Karpas-422 (cell line): ENCODE results near the gene TRAPPC3. TPM values are rescaled to one million over a fixed set of nuclear protein-coding genes. Genes with fewer than 3 reads are reported as not detected.

Experiments
- DNase-seq: peaks from one replicate; pipeline ENCODE4 v3.0.0-alpha.2; 2015
- H2AFZ ChIP-seq: fragments of 200-600 bp; sonication (generic); 2 replicates; pipeline ENCODE4 v1.6.1; 2014; ENCODE audit warnings: antibody characterized with exemption, low read length, mixed read lengths
- H3K27ac ChIP-seq: fragments of 200-600 bp; sonication (generic); 2 replicates; pipeline ENCODE4 v1.5.1; 2014; ENCODE audit warnings: mild to moderate bottlenecking, low read length, moderate library complexity
- H3K27me3 ChIP-seq: fragments of 200-600 bp; sonication (generic); 2 replicates; pipeline ENCODE4 v1.6.1; 2014; ENCODE audit warnings: low read length, mixed read lengths
- H3K36me3 ChIP-seq: fragments of 200-600 bp; sonication (generic); 2 replicates; pipeline ENCODE4 v1.6.1; 2014; ENCODE audit warnings: low read length, mixed read lengths; ENCODE audit not compliant: insufficient read depth
- H3K4me1 ChIP-seq: fragments of 200-600 bp; sonication (generic); 2 replicates; pipeline ENCODE4 v1.6.1; 2014; ENCODE audit warnings: mild to moderate bottlenecking, low read length, mixed read lengths
- H3K4me2 ChIP-seq: fragments of 200-600 bp; sonication (generic); 2 replicates; pipeline ENCODE4 v1.6.1; 2014; ENCODE audit warnings: low read length, low read depth, mild to moderate bottlenecking; ENCODE audit not compliant: poor library complexity, severe bottlenecking
- H3K4me3 ChIP-seq: fragments of 200-600 bp; sonication (generic); 2 replicates; pipeline ENCODE4 v1.5.1; 2014; ENCODE audit warnings: mild to moderate bottlenecking, antibody characterized with exemption, low read length, mixed read lengths
- H3K79me2 ChIP-seq: fragments of 200-600 bp; sonication (generic); 2 replicates; pipeline ENCODE4 v1.6.1; 2014; ENCODE audit warnings: mild to moderate bottlenecking, low read length, mixed read lengths
- H3K9ac ChIP-seq: fragments of 200-600 bp; sonication (generic); 2 replicates; pipeline ENCODE4 v1.6.0; 2014; ENCODE audit warnings: low read length
- H3K9me2 ChIP-seq: fragments of 200-600 bp; sonication (generic), shearing (Covaris generic); replicated peaks from 2 replicates; pipeline ENCODE4 v1.6.0; 2014; ENCODE audit warnings: mild to moderate bottlenecking, low read length, moderate library complexity; ENCODE audit not compliant: insufficient read depth
- H3K9me3 ChIP-seq: fragments of 300-700, 200-600 bp; sonication (generic); 2 replicates; pipeline ENCODE4 v1.6.1; 2014; ENCODE audit warnings: low read length, mixed read lengths
- H4K20me1 ChIP-seq: fragments of 200-600 bp; sonication (generic); 2 replicates; pipeline ENCODE4 v1.6.1; 2014; ENCODE audit warnings: mild to moderate bottlenecking, antibody characterized with exemption, low read length, low read depth; ENCODE audit not compliant: insufficient read depth
- total RNA-seq: library from RNA; depleted of rRNA; stranded (reverse); fragments of >200 nt; shearing (Covaris generic); gene quantifications from 2 replicates; pipeline ENCODE4 v1.2.3, GENCODE V29; 2014; ENCODE audit warnings: low replicate concordance

The TRAPPC3 gene
- total RNA-seq, 1 experiment from 2014 or later, result 46.7 TPM

DNA sequence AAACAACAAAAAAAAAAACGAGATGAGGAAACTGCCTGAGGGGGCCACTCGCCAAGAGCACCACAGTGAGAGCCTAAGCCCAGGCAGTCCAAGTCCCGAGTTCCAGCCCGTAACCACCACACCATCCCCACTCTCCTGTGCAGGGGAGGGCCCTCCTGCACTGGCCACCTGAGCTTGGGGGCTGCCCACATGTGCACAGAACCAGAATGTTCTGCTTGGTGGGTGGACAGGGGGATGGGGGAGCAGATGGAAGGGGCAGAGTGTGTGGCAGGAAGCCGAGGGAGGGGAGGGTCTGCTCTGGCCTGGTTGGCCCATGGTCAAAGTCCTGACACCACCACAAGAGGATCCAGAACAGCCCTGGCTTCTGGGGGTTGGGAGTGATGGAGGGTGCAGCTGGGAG, 43.0 kb downstream of the TRAPPC3 start:
- Histone ChIP-seq H3K4me3 (no peak overlapping the region), H4K20me1 (no peaks in the 10 kb centered on the region), H2AFZ (no peak overlapping the region), H3K9ac (no peak overlapping the region), H3K27me3 (no peaks in the 10 kb centered on the region), H3K9me2 (no peaks in the 10 kb centered on the region), H3K79me2 (no peaks in the 10 kb centered on the region), H3K9me3 (no peaks in the 10 kb centered on the region), H3K4me2 (no peak overlapping the region), H3K27ac (no peak overlapping the region), H3K36me3 (no peaks in the 10 kb centered on the region), H3K4me1 (no peaks in the 10 kb centered on the region)
- no peak for DNase-seq

DNA sequence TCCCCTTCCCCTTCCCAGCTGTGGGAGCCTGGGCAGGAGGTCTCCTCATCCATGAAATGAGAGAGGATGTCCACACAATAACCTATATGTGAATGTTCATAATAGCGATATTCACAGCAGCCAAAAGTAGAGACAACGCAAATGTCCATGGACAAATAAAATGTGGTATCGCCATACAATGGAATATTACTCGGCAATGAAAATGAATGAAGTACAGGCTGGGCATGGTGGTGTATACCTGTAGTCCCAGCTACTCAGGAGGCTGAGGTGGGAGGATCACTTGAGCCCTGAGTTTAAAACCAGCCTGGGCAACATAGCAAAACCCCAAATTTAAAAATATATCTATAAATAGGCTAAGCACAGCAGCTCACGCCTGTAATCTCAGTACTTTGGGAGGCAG, 47.7 kb downstream of the TRAPPC3 start:
- Histone ChIP-seq H3K27ac (no peak overlapping the region), H3K9ac (no peak overlapping the region), H3K79me2 (no peaks in the 10 kb centered on the region)

GRCh38 chr1:36100376-36100775, 48.9 kb downstream of the TRAPPC3 start:
- Histone ChIP-seq H3K4me1 (peaks cover 14% of the 10 kb centered on the region), H2AFZ (no peak overlapping the region), H4K20me1 (no peaks in the 10 kb centered on the region), H3K9ac (no peak overlapping the region), H3K9me2 (no peaks in the 10 kb centered on the region), H3K27ac (no peak overlapping the region), H3K4me3 (no peak overlapping the region), H3K9me3 (no peaks in the 10 kb centered on the region), H3K4me2 (no peak overlapping the region), H3K79me2 (no peaks in the 10 kb centered on the region), H3K27me3 (no peaks in the 10 kb centered on the region), H3K36me3 (peaks cover 5% of the 10 kb centered on the region; the same call in 1 of the 2 replicates)
- no peak for DNase-seq

More for the DNA sequence above, 47.7 kb downstream of the TRAPPC3 start:
- no peak for DNase-seq
- Histone ChIP-seq H4K20me1 (no peaks in the 10 kb centered on the region), H3K9me2 (no peaks in the 10 kb centered on the region), H3K4me3 (no peak overlapping the region), H2AFZ (no peak overlapping the region), H3K36me3 (no peaks in the 10 kb centered on the region), H3K4me2 (no peak overlapping the region), H3K27me3 (no peaks in the 10 kb centered on the region), H3K9me3 (no peaks in the 10 kb centered on the region), H3K4me1 (peaks cover 5% of the 10 kb centered on the region)

- no peaks in the 10 kb centered on the region for H3K9me2 ChIP-seq
- no peak overlapping the region for H2AFZ ChIP-seq
- H3K9ac ChIP-seq, result peak overlapping the region; percentile 8; the same call in 1 of the 2 replicates
- H3K4me1 ChIP-seq, result peaks cover 14% of the 10 kb centered on the region
- no peaks in the 10 kb centered on the region for H3K9me3 ChIP-seq
- no peaks in the 10 kb centered on the region for H3K79me2 ChIP-seq
- no peak overlapping the region for H3K4me2 ChIP-seq
- H3K27ac ChIP-seq, result no peak overlapping the region
- H3K27me3 ChIP-seq, result no peaks in the 10 kb centered on the region
- H3K36me3 ChIP-seq, result peaks cover 5% of the 10 kb centered on the region; the same call in 1 of the 2 replicates
- no peak overlapping the region for H3K4me3 ChIP-seq
- DNase-seq, result peak; percentile 92
- H4K20me1 ChIP-seq, result no peaks in the 10 kb centered on the region
Observed at GRCh38 chr1:36099681-36100341, 49.5 kb downstream of the TRAPPC3 start.

- H3K4me2 ChIP-seq, result no peak overlapping the region
- peak overlapping the region; percentile 8; the same call in 1 of the 2 replicates for H3K9ac ChIP-seq
- no peak overlapping the region for H3K27ac ChIP-seq
- no peaks in the 10 kb centered on the region for H3K27me3 ChIP-seq
- H3K79me2 ChIP-seq, result no peaks in the 10 kb centered on the region
- no peaks in the 10 kb centered on the region for H3K9me3 ChIP-seq
- H2AFZ ChIP-seq, result no peak overlapping the region
- H3K4me1 ChIP-seq, result peaks cover 14% of the 10 kb centered on the region
- DNase-seq, result no peak
- no peaks in the 10 kb centered on the region for H4K20me1 ChIP-seq
- no peak overlapping the region for H3K4me3 ChIP-seq
- H3K36me3 ChIP-seq, result peaks cover 5% of the 10 kb centered on the region; the same call in 1 of the 2 replicates
- H3K9me2 ChIP-seq, result no peaks in the 10 kb centered on the region
Observed at GRCh38 chr1:36098650-36099365, 50.5 kb downstream of the TRAPPC3 start.

DNA sequence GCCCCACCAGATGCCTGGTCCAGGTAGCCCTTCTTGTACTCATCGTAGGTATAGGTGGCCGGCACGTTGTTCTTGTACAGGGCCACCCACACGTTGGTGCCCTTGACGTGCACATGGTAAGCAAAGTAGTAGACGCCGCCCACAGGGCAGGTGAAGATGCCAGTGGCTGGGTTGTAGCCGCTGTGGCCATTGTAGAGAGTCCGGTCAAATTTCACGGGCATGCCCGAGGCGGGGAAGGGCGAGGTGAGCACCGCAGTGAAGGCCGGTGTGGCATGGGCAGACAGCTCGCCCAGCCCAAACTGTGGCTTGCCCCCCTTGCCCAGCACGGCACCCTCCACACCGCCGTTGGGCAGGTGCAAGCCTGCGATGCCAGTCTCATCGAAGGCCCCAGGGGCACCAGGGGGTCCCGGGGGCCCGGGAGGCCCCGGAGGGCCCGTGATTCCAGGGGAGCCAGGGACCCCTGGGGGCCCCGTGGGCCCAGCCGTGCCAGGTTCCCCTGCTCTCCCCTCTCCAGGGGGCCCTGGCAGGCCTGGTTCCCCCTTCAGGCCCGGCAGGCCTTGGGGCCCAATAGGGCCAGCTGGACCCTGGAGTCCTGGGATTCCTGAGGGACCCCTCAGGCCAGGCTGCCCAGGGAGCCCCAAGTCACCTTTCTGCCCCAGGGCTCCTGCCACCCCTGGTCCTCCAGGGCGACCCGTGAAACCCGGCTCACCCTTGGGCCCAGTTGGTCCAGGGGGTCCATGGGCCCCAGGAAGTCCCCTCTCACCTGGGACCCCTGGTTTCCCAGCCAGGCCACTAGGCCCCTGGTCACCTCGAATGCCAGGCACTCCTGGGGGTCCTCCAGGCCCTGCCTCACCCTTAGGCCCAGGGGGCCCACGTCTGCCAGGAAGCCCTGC, 51.3 kb downstream of the TRAPPC3 start:
- no peaks in the 10 kb centered on the region for H3K79me2 ChIP-seq
- DNase-seq, result no peak

DNA sequence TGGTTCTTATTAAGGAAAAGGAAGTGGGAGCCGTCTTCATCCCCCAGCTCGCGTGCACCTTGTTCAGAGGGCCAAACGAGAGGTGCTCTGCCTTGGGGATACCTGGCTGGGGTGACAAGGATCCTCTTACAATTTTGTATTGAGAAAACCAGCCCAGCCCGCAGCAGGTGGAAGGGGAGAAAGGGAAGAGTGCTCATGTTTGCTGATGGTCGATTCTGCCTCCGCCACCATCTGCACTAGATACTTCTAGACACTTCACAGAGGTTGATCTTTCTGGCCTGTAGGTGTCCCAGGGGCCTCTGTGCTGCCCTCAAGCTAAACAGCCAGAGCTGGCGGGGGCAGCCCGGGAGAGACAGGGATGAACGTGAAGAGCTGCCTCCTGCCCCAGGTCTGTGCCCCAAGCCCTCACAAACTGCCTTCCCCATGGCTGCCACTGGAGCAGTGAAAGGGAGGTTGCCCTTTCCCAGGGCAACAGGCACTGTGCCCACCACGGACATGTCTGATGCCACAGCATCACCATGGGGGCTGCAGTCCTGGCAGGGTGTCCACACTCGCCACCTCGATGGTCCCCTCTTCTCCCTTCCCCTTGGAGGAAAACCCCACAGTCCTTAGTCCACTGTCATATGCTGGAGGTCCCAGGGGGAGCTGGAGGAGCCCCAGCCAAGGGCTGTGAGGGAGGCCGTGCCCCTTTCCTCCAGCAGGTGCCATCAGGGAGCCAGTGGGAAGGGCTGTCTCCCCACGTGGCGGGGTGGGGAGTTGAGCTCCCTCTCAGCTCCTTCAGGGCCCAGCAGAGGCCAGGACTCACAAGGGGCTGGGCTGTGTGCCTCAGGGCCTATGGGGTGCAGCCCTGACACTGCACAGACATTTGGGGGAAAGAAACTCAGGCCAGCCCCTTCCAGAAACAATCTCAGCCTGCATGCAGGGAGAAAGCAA, 52.5 kb downstream of the TRAPPC3 start:
- Histone ChIP-seq H2AFZ (no peak overlapping the region), H3K9ac (0 out of 2 replicates have a peak overlapping the region, but pooled peaks have one; percentile 6), H3K36me3 (peaks cover 8% of the 10 kb centered on the region; the same call in 1 of the 2 replicates)

More for the DNA sequence above, 51.3 kb downstream of the TRAPPC3 start:
- H3K36me3 ChIP-seq, result peaks cover 8% of the 10 kb centered on the region; the same call in 1 of the 2 replicates
- H3K9me2 ChIP-seq, result no peaks in the 10 kb centered on the region
- H3K4me3 ChIP-seq, result no peak overlapping the region
- H3K4me2 ChIP-seq, result no peak overlapping the region
- no peaks in the 10 kb centered on the region for H3K9me3 ChIP-seq
- no peak overlapping the region for H3K27ac ChIP-seq
- H2AFZ ChIP-seq, result no peak overlapping the region
- H3K4me1 ChIP-seq, result peaks cover 14% of the 10 kb centered on the region
- no peaks in the 10 kb centered on the region for H3K27me3 ChIP-seq
- H4K20me1 ChIP-seq, result 0 out of 2 replicates have a peak, but pooled peaks cover 6% of the 10 kb centered on the region
- H3K9ac ChIP-seq, result no peak overlapping the region

More for the DNA sequence above, 52.5 kb downstream of the TRAPPC3 start:
- Histone ChIP-seq H3K4me2 (no peak overlapping the region), H3K9me3 (no peaks in the 10 kb centered on the region), H3K27me3 (no peaks in the 10 kb centered on the region), H3K4me3 (no peak overlapping the region), H3K9me2 (no peaks in the 10 kb centered on the region), H3K27ac (no peak overlapping the region), H3K4me1 (peaks cover 14% of the 10 kb centered on the region), H4K20me1 (0 out of 2 replicates have a peak, but pooled peaks cover 9% of the 10 kb centered on the region), H3K79me2 (no peaks in the 10 kb centered on the region)
- DNase-seq, result peak; percentile 75
